ENCODE measurements around the gene MYBPC1. TPM values are rescaled to one million over a fixed set of nuclear protein-coding genes. Genes with fewer than 3 reads are reported as not detected.

Gene MYBPC1
- total RNA-seq, 3 donors from 2014 or later, result 9.3 to 12.6 (median 10.0) TPM

GRCh38 chr12:101599771-101600484 is 5.2 kb downstream of the MYBPC1 start:
- intact Hi-C loops (cut with DNase I, micrococcal nuclease), result no loop called here
- peak; percentile 94 for ATAC-seq

DNA sequence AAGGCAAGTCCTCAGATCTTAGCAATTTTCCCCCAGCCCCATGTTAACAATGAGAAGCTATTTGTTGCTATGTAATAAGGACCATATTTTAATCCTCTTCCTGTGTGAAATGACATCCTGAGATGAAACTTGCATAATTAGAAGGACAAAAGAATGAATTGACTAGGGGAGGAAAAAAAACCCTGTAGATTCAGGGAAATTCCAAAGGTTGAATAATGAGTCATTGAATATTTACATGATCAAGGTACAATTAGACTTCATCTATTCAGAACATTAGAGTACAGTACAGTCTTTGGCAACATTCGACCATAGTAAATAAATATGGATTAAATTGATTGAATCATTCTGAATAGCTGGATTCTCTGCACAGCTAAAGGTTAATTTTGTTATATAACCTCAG is 9.4 kb downstream of the MYBPC1 start:
- DNase-seq (no peak), ATAC-seq (peak; percentile 40)
- intact Hi-C loops (cut with DNase I, micrococcal nuclease), result no loop called here

More at GRCh38 chr12:101599771-101600484, 5.2 kb downstream of the MYBPC1 start:
- H3K36me3 ChIP-seq (ENCODE audit: low read depth), result no peaks in the 10 kb centered on the region
- no peak for TF ChIP-seq CTCF (IDR thresholded peaks at IDR 0.05)
- no peaks in the 10 kb centered on the region for H3K9me3 ChIP-seq
- H3K4me3 ChIP-seq, result no peak overlapping the region
- H3K4me1 ChIP-seq (ENCODE audit: low read depth), result peaks cover 9% of the 10 kb centered on the region
- no peak for DNase-seq

DNA sequence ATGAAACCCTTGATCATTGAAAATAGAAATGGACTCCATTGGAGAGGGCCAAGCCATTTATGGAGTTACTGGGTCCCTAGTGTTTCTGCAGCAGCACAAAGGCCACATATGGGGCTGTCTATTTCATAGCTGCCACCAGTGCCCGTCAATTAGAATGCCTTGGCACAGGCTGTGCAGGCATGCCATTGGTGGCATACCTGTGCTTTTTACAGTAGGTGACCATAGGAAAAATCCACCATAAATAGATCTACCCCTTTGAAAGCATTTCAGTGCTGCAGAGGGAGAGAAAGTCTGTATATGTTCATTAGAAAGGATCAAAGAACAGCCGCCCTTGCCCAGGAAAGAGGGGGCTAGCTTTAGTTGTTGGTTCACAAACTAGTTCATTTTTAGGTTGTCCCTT is 13.1 kb downstream of the MYBPC1 start:
- TF ChIP-seq CTCF (IDR thresholded peaks at IDR 0.05), result no peak
- intact Hi-C loops (cut with DNase I, micrococcal nuclease), result no loop called here
- H3K4me1 ChIP-seq (ENCODE audit: low read depth), result peaks cover 6% of the 10 kb centered on the region
- ATAC-seq (peak; percentile 59), DNase-seq (peak in 1 of 3 donors; percentile 33)
- H3K36me3 ChIP-seq (ENCODE audit: low read depth), result no peaks in the 10 kb centered on the region
- no peak overlapping the region for H3K4me3 ChIP-seq
- no peaks in the 10 kb centered on the region for H3K9me3 ChIP-seq

More for the DNA sequence above, 9.4 kb downstream of the MYBPC1 start:
- H3K9me3 ChIP-seq, result no peaks in the 10 kb centered on the region
- no peak overlapping the region for H3K4me3 ChIP-seq
- TF ChIP-seq CTCF (IDR thresholded peaks at IDR 0.05), result no peak
- peaks cover 9% of the 10 kb centered on the region for H3K4me1 ChIP-seq (ENCODE audit: low read depth)
- no peaks in the 10 kb centered on the region for H3K36me3 ChIP-seq (ENCODE audit: low read depth)

DNA sequence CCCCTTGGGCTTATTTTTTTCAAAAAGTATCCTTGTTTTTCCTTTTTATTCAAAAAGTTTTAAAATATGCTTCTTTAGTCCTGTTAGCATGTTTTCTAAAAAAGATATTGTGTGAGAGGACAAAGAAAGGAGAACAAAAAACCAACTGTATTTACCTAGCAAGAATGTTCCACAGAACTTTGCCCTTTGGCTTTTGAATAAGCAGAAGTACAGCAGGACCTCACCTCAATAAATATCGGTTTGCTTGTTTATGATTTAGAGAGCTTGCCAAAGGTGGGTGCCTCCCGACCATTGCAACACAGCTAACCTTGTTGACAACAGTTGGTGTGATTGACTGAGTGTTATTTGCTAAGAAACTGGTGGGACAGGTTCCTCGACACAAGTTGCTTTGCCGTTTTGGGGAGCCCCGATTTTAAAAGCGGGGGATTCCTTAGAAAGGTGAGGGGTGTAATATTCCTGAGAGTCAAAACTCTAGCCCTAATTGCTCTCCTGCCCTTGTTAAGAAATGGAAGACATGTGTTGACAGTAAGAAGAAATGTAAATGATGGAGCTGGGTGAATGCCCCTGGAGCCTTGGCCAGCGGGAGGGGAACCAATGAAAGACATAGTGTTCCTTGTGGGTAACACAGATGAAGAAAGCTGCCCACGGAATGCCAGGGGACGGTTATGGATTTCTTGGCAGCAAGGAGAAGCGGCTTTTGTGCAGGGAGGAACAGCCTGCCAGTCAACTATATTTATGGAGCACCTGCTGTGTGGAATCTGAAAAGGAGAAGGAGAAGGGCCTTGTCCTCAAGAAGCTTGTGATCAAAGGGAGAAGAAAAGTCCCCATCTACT is 13.7 kb downstream of the MYBPC1 start:
- Histone ChIP-seq H3K4me3 (no peak overlapping the region), H3K9me3 (no peaks in the 10 kb centered on the region), H3K36me3 (ENCODE audit: low read depth) (no peaks in the 10 kb centered on the region), H3K4me1 (ENCODE audit: low read depth) (peaks cover 6% of the 10 kb centered on the region)
- ATAC-seq (peak; percentile 96), DNase-seq (peak; percentile 56 to 77 (median 63))
- intact Hi-C loops (cut with DNase I, micrococcal nuclease), result no loop called here
- no peak for TF ChIP-seq CTCF (IDR thresholded peaks at IDR 0.05)

- no peak overlapping the region for H3K4me3 ChIP-seq
- peaks cover 2% of the 10 kb centered on the region for H3K4me1 ChIP-seq (ENCODE audit: low read depth)
- DNase-seq (no peak), ATAC-seq (no peak)
- TF ChIP-seq CTCF (IDR thresholded peaks at IDR 0.05), result no peak
- no peaks in the 10 kb centered on the region for H3K36me3 ChIP-seq (ENCODE audit: low read depth)
- intact Hi-C loops (cut with DNase I, micrococcal nuclease), result no loop called here
- H3K9me3 ChIP-seq, result no peaks in the 10 kb centered on the region
These were observed 14.4 kb downstream of the MYBPC1 start for GRCh38 chr12:101609198-101609597.
